GM12878 (cell line): ENCODE measurements around the gene GAS2. TPM values are rescaled to one million over a fixed set of nuclear protein-coding genes. Genes with fewer than 3 reads are reported as not detected.

ENCODE experiments used
- ATAC-seq: fragments of 200-7000 bp; cut with Tn5 transposase; 3 replicates; pipeline ENCODE4 v1.9.1; 2020; ENCODE audit warnings: mild to moderate bottlenecking, moderate library complexity
- BruUV-seq: library from RNA; stranded (reverse); fragments of 400-500 nt; replicated peaks from 2 replicates; lab custom pipeline; 2021; lab: Mats Ljungman, UMichigan
- CTCF ChIA-PET: fragments of 300-600 bp; sonication (Branson Sonifier 250); formaldehyde crosslinking; extraction: SDS; loops from one replicate; lab custom pipeline; 2021; ENCODE audit warnings: inconsistent platforms; lab: Yijun Ruan, JAX
- POLR2A ChIA-PET: fragments of 350-600 bp; formaldehyde crosslinking; extraction: SDS; loops from one replicate; lab custom pipeline; 2021; ENCODE audit warnings: inconsistent platforms; lab: Charles Lee
- RAD21 ChIA-PET: fragments of 300-600 bp; sonication (Branson Sonifier 250); formaldehyde crosslinking; loops from one replicate; lab custom pipeline; 2023; ENCODE audit warnings: antibody characterized with exemption; ENCODE audit not compliant: unreplicated experiment; lab: Charles Lee
- SMC1A ChIA-PET: fragments of 300-600 bp; sonication (Branson Sonifier 250); formaldehyde crosslinking; loops from one replicate; lab custom pipeline; 2023; ENCODE audit not compliant: unreplicated experiment, uncharacterized antibody; lab: Charles Lee
- DNase-seq: peaks from one replicate; pipeline ENCODE4 v3.0.0-alpha.2; 2011; ENCODE audit warnings: low read depth, low spot score
- FAIRE-seq: peaks from 3 replicates; lab custom pipeline; 2011; peaks lifted over from hg19 to GRCh38; lab: Jason Lieb, UNC
- H2AFZ ChIP-seq: 2 replicates; pipeline ENCODE4 v1.6.0; 2011; ENCODE audit warnings: low read depth, low read length, control low read depth; ENCODE audit not compliant: control insufficient read depth
- H3K27ac ChIP-seq: 2 replicates; pipeline ENCODE4 v1.5.1; 2011; ENCODE audit warnings: control low read depth; ENCODE audit not compliant: control insufficient read depth, insufficient read depth
- H3K27me3 ChIP-seq, 2 experiments: replicated peaks in 1 of 2; 2 replicates each; pipeline versions ENCODE4 v1.6.0 to v1.6.1; 2011; ENCODE audit warnings: low read length in 1 of 2; ENCODE audit not compliant: control insufficient read depth in 2 of 2, insufficient read depth in 2 of 2
- H3K36me3 ChIP-seq, 2 experiments: 2 replicates each; pipeline ENCODE4 v1.5.1; 2011; ENCODE audit warnings: low read length in 1 of 2; ENCODE audit not compliant: control insufficient read depth in 2 of 2, insufficient read depth in 2 of 2
- H3K4me1 ChIP-seq: 2 replicates; pipeline ENCODE4 v1.6.1; 2011; ENCODE audit warnings: mild to moderate bottlenecking, low read length, moderate library complexity, mixed read lengths; ENCODE audit not compliant: control insufficient read depth, insufficient read depth
- H3K4me2 ChIP-seq: 2 replicates; pipeline ENCODE4 v1.6.0; 2011; ENCODE audit warnings: control low read depth; ENCODE audit not compliant: control insufficient read depth, insufficient read depth
- H3K4me3 ChIP-seq: fragments of 200-600 bp; sonication (generic); 2 replicates; pipeline ENCODE4 v1.5.1; 2016
- H3K79me2 ChIP-seq: 2 replicates; pipeline ENCODE4 v1.6.0; 2011; ENCODE audit warnings: low read length; ENCODE audit not compliant: control insufficient read depth, insufficient read depth
- H3K9ac ChIP-seq: 2 replicates; pipeline ENCODE4 v1.8.0; 2011; ENCODE audit warnings: low read length, control low read depth, mixed read lengths; ENCODE audit not compliant: control insufficient read depth, insufficient read depth
- H3K9me3 ChIP-seq: replicated peaks from 3 replicates; pipeline ENCODE4 v1.5.1; 2011; ENCODE audit warnings: mild to moderate bottlenecking, low read length; ENCODE audit not compliant: control insufficient read depth, insufficient read depth
- H4K20me1 ChIP-seq: 2 replicates; pipeline ENCODE4 v1.6.0; 2011; ENCODE audit not compliant: control insufficient read depth, insufficient read depth
- DPF2 ChIP-seq: fragments of 450-650 bp; IDR thresholded peaks from 2 replicates; pipeline ENCODE4 v1.6.1; 2017; ENCODE audit warnings: mild to moderate bottlenecking
- HCFC1 ChIP-seq: fragments of 150-350 bp; IDR thresholded peaks from 2 replicates; pipeline ENCODE4 v1.6.1; 2014; ENCODE audit warnings: low read length
- HDAC6 ChIP-seq: fragments of 200-600 bp; sonication (generic); IDR thresholded peaks from one replicate; pipeline ENCODE4 v1.8.0; 2017; ENCODE audit warnings: antibody characterized with exemption; ENCODE audit not compliant: unreplicated experiment
- HDGF ChIP-seq: fragments of 450-650 bp; IDR thresholded peaks from 2 replicates; pipeline ENCODE4 v1.6.1; 2016; ENCODE audit warnings: antibody characterized with exemption
- JUNB ChIP-seq: IDR thresholded peaks from 2 replicates; pipeline ENCODE4 v1.6.1; 2016; ENCODE audit warnings: antibody characterized with exemption, mild to moderate bottlenecking
- MEF2A ChIP-seq: IDR thresholded peaks from 2 replicates; pipeline ENCODE4 v1.6.1; 2011; ENCODE audit warnings: low read depth, mild to moderate bottlenecking, low read length, moderate library complexity; ENCODE audit not compliant: insufficient read depth
- NR2C1 ChIP-seq: fragments of 450-650 bp; IDR thresholded peaks from 2 replicates; pipeline ENCODE4 v1.6.1; 2017; ENCODE audit warnings: antibody characterized with exemption, mild to moderate bottlenecking, moderate library complexity
- NR2C2 ChIP-seq: IDR thresholded peaks from 2 replicates; pipeline ENCODE4 v1.6.1; 2011; ENCODE audit warnings: borderline replicate concordance, low read depth; ENCODE audit not compliant: control insufficient read depth, insufficient read length
- NR2F1 ChIP-seq: fragments of 450-650 bp; conservative IDR thresholded peaks from 2 replicates; pipeline ENCODE4 v1.6.1; 2017; ENCODE audit warnings: mild to moderate bottlenecking
- PML ChIP-seq: IDR thresholded peaks from 2 replicates; pipeline ENCODE4 v1.6.1; 2012; ENCODE audit warnings: low read length, inconsistent platforms
- SPI1 ChIP-seq: IDR thresholded peaks from 2 replicates; pipeline ENCODE4 v1.6.1; 2011; ENCODE audit warnings: low read depth, mild to moderate bottlenecking, low read length, moderate library complexity, borderline replicate concordance; ENCODE audit not compliant: insufficient read depth
- SUZ12 ChIP-seq: fragments of 200-600 bp; sonication (generic); IDR thresholded peaks from one replicate; pipeline ENCODE4 v1.6.1; 2018; ENCODE audit warnings: antibody characterized with exemption, mild to moderate bottlenecking; ENCODE audit not compliant: unreplicated experiment
- TCF3 ChIP-seq: IDR thresholded peaks from 2 replicates; pipeline ENCODE4 v1.6.1; 2012; ENCODE audit warnings: low read depth, mild to moderate bottlenecking, low read length, borderline replicate concordance; ENCODE audit not compliant: insufficient read depth
- TCF7 ChIP-seq: IDR thresholded peaks from 2 replicates; pipeline ENCODE4 v1.6.1; 2014; ENCODE audit warnings: antibody characterized with exemption, borderline replicate concordance
- WRNIP1 ChIP-seq: IDR thresholded peaks from 2 replicates; pipeline ENCODE4 v1.6.1; 2011; ENCODE audit warnings: low read depth, low read length, improper control_type of control experiment, borderline replicate concordance
- WGBS: methylation state at CpG from one replicate; pipeline ENCODE4 v1.1.6; 2016; ENCODE audit warnings: low lambda C conversion rate; ENCODE audit not compliant: insufficient replicate concordance, insufficient coverage; ENCODE audit errors: missing lambda C conversion rate; 5-methylcytosine and 5-hydroxymethylcytosine counted together
- in situ Hi-C: fragments of 300-500 bp; cut with MboI; formaldehyde crosslinking; loops from 9 replicates; pipeline ENCODE4 v1.14.3; 2018; ENCODE audit warnings: mixed read lengths
- intact Hi-C: fragments of 100-400 bp; cut with micrococcal nuclease; formaldehyde crosslinking; loops from one replicate; pipeline ENCODE4 v1.14.2; 2022; ENCODE audit not compliant: unreplicated experiment
- polyA plus RNA-seq, 11 experiments: library from polyadenylated mRNA; depleted of rRNA in 4 of 11; unstranded in 6 of 11; stranded (reverse) in 5 of 11; fragments of >200 nt; fragmentation: Nextera tagmentation in 4 of 11; fragmentation: Illumina TruSeq in 1 of 11; extraction: Ambion mirVana in 4 of 11; extraction: Trizol in 1 of 11; gene quantifications; 1 replicate in 1 of 11; 2 replicates in 10 of 11; pipeline versions ENCODE4 v1.2.1 to v1.2.3, GENCODE V29; 2011 to 2016; ENCODE audit warnings: inconsistent platforms in 2 of 11, missing spikeins in 2 of 11, low read depth in 1 of 11
- total RNA-seq, 4 experiments: library from RNA; depleted of rRNA in 3 of 4; stranded (reverse); fragments of >200 nt in 3 of 4; fragmentation: Illumina TruSeq in 1 of 4; extraction: Trizol in 1 of 4; gene quantifications; 2 replicates each; pipeline versions ENCODE4 v1.2.1 to v1.2.3, GENCODE V29; 2013 to 2021
- TF ChIP-seq, protein P1 (sequence below): fragments of 450-650 bp; IDR thresholded peaks from 2 replicates; pipeline ENCODE4 v1.6.1; 2017; ENCODE audit warnings: mild to moderate bottlenecking, low read depth, inconsistent platforms; ENCODE audit not compliant: poor library complexity, severe bottlenecking
- TF ChIP-seq, protein P2 (sequence below): IDR thresholded peaks from 2 replicates; pipeline ENCODE4 v1.6.1; 2011; ENCODE audit warnings: low read depth, low read length, improper control_type of control experiment, borderline replicate concordance

Gene GAS2
- total and polyA plus RNA-seq, 10 of the 15 experiments (the other 5 are each of a cell fraction or from before 2014, with no cell fraction given): 16.4 to 81.4 (median 26.2) TPM

DNA sequence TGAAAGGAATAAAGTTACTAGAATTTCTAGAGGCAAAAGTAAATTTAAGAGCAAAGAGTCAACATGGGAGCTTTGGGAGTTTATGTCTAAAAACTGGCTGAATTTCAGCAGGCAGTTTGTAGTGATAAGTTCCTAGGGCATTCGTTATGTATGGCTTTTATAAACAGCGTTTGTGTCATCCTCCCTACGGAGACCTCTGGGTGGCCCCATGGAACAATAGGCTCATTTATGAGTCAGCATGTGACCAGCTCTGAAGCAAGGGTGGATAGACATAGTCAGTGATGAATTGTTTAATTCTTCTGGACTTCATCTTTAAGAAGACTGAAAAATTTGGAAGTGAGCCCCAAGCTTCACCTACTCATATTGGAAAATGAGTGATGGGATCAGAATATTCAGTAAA lies 126.1 kb downstream of the GAS2 start:
- Histone ChIP-seq H3K27ac (no peak overlapping the region), H3K4me3 (no peak overlapping the region), H3K36me3 (no peaks in the 10 kb centered on the region), H3K27me3 (no peaks in the 10 kb centered on the region), H3K4me1 (peaks cover under 1% of the 10 kb centered on the region; the same call in 1 of the 2 replicates), H3K4me2 (no peak overlapping the region)
- SMC1A ChIA-PET: interaction anchor here (1.1 to 1.7 kb wide), 7 partner anchors 15 to 252 kb away, joined by 3 to 8 read pairs (median 3); no protein-coding TSS in a partner anchor
- intact Hi-C loops: no loop called here
- DNase-seq: no peak
- CTCF ChIA-PET: interaction anchor here (1.0 to 3.2 kb wide), 6 partner anchors 9 to 459 kb away, joined by 3 to 28 read pairs (median 6); partner anchors contain the start of gene SVIP
- in situ Hi-C loops: no loop called here
- WGBS: 32% methylated on average over 3 of the region's 3 CpGs
- ATAC-seq: peak; percentile 45; the same call in 2 of the 3 replicates
- no peak for FAIRE-seq
- TF ChIP-seq MEF2A: no peak
- TF ChIP-seq DPF2: no peak
- no peak for TF ChIP-seq HDAC6
- no peak for TF ChIP-seq TCF7
- TF ChIP-seq NR2F1: no peak
- TF ChIP-seq, protein P1, sequence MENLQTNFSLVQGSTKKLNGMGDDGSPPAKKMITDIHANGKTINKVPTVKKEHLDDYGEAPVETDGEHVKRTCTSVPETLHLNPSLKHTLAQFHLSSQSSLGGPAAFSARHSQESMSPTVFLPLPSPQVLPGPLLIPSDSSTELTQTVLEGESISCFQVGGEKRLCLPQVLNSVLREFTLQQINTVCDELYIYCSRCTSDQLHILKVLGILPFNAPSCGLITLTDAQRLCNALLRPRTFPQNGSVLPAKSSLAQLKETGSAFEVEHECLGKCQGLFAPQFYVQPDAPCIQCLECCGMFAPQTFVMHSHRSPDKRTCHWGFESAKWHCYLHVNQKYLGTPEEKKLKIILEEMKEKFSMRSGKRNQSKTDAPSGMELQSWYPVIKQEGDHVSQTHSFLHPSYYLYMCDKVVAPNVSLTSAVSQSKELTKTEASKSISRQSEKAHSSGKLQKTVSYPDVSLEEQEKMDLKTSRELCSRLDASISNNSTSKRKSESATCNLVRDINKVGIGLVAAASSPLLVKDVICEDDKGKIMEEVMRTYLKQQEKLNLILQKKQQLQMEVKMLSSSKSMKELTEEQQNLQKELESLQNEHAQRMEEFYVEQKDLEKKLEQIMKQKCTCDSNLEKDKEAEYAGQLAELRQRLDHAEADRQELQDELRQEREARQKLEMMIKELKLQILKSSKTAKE: no peak
- TF ChIP-seq HCFC1: no peak
- no peak for TF ChIP-seq PML
- TF ChIP-seq, protein P2, sequence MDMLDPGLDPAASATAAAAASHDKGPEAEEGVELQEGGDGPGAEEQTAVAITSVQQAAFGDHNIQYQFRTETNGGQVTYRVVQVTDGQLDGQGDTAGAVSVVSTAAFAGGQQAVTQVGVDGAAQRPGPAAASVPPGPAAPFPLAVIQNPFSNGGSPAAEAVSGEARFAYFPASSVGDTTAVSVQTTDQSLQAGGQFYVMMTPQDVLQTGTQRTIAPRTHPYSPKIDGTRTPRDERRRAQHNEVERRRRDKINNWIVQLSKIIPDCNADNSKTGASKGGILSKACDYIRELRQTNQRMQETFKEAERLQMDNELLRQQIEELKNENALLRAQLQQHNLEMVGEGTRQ: no peak
- TF ChIP-seq NR2C1: no peak
- TF ChIP-seq SPI1: no peak
- no peak for TF ChIP-seq JUNB
- TF ChIP-seq WRNIP1: no peak
- TF ChIP-seq SUZ12: no peak
- TF ChIP-seq NR2C2: no peak
- no peak for TF ChIP-seq TCF3
- TF ChIP-seq HDGF: no peak
- TF ChIP-seq, all 136 proteins: peak for 0
- BruUV-seq: no TSS peak
- no peak overlapping the region for H3K9ac ChIP-seq
- H3K9me3 ChIP-seq: no peaks in the 10 kb centered on the region
- POLR2A ChIA-PET: interaction anchor here (1.8 kb wide), 1 partner anchor 11 kb away, joined by 5 read pairs; no protein-coding TSS in a partner anchor
- no peak overlapping the region for H2AFZ ChIP-seq
- H3K79me2 ChIP-seq: no peaks in the 10 kb centered on the region
- RAD21 ChIA-PET: interaction anchor here (0.9 to 2.6 kb wide), 6 partner anchors 9 to 457 kb away, joined by 3 to 11 read pairs (median 4); partner anchors contain the start of gene SVIP
- no peaks in the 10 kb centered on the region for H4K20me1 ChIP-seq
